ENCODE data around the gene GDA.

The GDA gene

DNA sequence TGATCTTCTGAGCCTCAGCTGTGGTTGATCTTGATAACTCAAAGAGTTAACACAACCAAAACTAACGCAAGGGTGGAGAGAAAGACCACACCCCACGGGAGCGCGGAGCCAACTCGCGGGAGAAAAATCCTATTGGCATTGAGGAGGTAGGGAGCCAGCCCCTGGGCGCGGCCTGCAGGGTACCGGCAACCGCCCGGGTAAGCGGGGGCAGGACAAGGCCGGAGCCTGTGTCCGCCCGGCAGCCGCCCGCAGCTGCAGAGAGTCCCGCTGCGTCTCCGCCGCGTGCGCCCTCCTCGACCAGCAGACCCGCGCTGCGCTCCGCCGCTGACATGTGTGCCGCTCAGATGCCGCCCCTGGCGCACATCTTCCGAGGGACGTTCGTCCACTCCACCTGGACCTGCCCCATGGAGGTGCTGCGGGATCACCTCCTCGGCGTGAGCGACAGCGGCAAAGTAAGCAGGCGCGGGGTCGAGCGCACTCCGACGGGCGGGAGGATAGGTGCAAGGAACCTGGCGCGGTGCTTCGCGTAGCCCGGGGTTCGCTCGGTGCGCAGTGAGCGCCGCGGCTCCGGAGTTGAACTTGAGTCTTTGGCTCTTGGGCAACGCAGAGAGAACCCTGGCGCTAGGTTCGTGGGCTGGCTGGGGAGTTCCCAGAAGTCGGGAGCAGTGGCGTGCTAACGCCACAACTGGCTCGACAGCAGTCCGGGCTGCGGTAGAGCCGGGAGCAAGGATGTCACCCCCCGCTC, at the start of gene GDA:
Gene GDA (plus strand): TSS at position 210 of the 745 bp plus-strand sequence. CDS start 120 bp downstream, at position 330.
- DNase-seq: no peak

DNA sequence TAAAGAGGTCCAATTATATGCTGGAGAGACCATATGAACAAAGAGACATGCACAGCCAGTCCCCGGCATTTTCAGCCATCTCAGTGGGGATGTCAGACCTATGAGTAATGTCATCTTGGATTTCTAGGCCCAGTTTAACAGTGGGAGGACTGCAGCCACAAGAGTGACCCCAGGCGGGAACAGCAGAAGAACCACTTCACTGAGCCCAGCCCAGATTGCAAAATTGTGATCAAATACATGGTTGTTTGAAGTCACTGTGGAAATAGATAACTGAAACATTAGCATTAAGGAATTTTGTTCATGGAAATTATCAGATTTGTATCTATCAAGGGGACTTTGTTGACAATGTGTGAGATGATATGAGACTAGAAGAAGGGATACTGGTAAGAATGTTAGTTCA, 46.7 kb upstream of the GDA start:
- no peak for DNase-seq

DNA sequence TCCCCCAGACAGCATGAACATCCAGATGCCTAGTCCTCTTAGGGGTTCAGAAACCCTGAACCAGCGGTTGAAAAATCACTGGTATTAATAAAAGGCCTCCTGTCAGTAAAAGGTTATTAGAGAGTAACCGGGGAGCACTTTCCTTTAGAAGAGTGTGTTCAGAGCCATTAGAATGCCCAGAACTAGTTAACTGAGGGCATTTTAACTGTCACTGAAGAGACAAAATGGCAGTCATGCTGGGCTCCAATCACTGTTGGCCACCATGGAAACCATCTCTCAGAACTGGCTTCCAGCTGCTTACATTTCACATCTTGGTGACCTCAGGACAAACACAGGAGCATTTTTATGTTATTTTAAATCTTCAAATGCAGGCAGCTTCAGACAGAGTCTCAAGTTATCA, 36.2 kb upstream of the GDA start:
- DNase-seq: no peak

DNA sequence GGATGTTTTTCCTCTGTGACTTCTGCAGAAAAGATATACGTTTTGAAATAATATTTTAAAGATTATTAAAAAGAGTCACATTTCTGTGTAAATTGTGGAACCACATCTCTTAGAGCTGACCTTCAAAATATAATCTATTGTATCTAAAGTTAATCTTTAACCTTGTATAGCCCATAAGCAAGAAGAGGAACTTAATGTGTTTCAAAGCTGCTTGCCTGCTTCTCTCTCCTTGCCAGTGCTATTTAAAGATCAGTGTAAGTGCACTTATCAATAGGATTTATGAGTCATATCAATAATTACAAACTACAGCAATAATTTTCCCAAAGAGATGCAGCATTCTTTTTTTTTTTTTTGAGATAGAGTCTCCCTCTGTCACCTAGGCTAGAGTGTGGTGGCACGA, 29.4 kb upstream of the GDA start:
- DNase-seq: no peak

DNA sequence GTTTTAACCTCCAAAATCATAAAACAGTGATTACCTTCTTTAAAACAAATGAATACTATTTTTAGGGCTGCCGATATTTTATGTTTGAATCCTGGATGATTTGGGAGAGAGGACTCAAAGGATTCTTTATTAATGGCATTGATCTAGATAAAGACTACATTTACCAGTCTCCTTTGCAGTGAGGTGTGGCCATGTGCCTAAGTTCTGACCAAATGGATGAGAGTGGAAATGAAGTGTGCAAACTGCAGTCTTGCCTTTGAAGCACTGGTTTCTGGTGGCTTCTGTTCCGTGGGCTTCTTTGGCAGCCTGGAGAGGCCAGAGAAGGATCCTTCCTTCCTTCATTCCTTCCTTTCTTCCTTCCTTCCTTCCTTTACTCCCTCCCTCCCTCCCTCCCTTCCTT, 24.3 kb upstream of the GDA start:
- no peak for DNase-seq

DNA sequence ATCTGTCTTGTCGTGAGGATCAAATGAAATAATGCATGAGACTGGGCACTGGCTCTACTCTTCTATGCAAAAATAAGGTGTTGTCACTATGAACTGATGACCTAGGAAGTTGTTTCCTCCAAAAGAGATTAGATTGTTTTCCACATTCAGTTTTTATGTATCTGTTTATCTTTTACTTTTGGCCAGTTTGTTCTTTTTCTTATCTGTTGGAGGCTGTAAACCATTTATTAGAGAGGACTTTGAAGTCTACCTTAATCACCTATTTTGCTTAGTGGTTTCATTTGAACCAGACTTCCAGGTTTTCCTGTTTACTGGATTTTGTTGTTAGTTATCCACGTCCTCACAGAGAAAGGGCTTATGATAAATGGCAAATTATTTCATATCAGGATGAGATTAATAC, 21.5 kb upstream of the GDA start:
- DNase-seq: no peak

DNA sequence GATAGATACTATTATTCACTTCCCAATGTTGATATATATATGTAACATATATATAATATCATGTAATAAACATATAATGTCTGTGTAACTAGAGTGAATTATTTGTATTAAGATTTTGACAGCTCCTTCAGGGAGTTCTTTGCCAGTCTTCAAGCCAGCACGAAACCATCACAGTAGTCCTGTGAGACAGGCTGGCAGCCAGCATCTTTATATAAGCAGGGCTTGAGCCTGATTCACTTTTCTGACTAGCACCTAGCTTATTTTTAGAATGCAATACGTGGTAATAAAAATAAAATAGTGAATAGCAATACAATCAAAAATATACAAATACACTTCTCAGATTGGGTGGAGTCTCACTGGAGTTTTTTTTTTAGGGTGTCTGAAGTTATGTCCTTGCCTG, 20.7 kb upstream of the GDA start:
- no peak for DNase-seq

DNA sequence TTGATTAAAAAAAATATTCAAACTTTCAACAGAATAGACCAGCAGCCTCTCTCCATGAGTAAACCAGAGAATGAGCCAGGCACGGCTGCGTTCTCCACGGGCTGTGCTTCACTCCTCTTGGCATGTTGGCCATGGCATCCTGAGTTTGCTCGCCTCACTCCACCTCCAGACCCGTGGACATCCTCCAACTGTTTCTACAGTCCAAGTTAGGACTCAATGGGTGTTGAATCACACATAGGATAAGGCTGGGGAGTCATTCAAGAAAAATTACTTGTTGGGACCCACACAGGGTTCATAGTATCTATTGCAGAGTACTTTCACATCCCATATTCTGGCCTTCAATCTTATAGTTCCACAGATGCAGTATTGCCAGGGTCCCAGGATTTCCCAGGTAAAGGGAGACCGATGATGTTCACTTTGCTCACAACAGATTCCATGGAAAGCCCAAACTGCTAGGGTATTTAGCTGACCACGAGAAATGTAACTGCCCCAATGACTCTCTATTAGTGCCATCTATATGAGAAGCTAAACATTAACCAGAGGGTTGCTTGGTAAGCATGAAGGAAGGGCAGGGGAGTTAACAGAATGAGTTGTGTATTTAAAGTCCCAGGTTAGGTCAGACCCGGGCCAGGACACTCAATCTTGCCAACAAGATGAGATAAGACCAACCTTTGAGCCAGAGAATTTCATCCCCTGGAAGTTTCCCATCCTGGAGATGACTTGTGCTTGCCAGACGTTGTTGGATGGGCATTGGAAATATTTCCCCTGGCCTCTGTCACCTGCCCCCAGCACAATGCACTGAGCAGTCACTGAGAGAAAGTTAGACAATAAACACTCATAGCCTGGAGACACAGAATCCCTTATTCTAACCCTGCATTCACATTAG, 19.7 kb upstream of the GDA start:
- no peak for DNase-seq

DNA sequence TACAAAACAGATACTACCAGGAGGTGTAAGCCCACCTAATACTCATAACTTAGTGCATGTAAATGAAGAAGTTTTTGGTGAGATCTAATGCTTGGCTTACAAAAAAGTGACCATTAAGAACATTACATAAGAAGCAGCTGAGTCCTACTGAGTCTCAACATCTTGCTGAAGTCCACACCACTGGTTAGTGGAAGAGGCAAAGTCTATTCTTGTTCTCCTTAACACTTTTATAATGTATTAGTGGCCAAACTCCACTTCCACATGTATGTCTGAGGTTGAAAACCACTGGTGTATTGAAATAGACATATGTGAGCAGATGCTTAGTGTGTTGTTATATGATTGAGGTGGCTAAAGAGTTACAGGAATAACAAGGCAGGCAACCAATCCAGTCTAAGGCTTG, 18.9 kb upstream of the GDA start:
- DNase-seq: no peak

DNA sequence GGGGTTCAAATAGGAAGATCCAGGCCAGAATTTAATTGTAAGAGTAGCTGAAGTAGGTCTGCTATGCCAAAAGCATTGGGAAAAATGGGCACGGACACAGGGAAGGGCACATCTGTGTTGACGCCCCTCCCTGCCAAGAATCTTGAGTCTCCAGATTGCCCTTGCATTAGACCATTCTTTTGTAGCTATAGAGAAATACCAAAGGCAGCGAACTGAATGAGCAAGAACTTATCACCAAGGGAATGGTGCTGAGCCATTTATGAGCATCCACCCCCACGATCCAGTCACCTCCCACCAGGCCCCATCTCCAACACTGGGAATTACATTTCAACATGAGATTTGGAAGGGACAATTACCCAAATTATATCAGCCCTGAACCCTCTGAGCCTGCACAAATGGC, 18.0 kb upstream of the GDA start:
- no peak for DNase-seq

DNA sequence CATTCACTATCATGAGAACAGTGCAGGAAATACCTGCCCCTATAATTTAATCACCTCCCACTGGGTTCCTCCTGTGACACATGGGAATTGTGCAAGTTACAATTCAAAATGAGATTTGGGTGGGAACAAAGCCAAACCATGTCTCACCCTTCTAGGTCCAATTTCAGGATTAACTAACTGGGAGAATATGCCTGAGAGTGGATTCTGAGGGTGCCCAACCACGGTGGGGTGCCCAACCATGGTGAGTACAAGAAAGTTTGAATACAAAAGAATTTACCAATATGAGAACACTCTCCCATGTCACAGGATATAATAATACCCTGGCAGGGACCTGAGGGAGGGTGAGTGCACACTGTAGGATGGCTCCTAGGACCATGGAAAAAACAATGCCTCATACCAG, 17.2 kb upstream of the GDA start:
- no peak for DNase-seq

DNA sequence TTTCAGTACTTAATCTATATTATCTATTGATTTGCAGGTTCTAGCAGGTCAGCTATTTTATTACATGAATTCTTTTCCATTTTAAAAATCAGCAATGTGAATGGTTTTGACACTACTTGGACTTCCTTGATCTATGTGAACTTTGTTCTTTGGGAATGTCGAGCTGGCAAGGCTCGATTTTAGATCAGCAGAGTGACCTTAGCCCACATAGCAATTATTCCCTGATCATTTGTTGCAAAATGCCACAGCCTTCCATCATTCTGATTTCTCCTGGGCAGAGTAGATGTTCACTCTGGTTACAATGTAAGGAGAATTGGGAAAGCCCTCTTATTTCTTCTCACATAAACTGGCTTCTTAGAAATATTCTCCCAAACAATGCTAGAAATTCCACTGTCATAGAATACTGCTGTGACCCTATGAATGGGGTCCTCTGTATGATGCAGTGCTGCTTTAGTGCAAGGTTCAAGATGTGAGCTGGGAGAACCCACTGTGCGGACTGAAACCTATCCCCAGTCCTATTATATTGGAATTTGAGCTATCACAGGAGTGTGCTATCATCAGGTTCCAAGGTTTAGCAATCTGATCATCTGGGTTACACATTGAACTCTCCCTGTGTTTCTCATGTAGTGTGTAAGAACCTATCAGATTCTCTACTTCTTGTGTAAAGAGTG, 15.7 kb upstream of the GDA start:
- DNase-seq: no peak

DNA sequence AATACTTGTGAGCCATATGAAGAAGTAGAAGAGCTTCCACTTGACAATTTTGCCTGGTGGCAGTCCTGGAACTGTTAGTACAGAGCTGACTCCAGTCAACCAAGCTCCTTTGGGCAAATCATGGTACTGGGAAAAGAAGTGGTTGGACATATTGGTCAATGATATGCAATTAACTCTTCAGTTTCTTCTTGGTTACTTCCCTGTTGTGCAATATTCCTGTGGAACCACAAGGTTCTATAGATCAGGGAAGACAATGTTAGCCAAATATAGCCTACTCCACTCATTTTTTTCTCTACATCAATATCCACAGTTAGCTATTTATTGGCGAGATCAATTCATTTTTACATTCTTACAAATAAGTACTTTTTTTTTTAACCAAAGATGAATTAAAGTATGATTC, 14.4 kb upstream of the GDA start:
- DNase-seq: no peak

DNA sequence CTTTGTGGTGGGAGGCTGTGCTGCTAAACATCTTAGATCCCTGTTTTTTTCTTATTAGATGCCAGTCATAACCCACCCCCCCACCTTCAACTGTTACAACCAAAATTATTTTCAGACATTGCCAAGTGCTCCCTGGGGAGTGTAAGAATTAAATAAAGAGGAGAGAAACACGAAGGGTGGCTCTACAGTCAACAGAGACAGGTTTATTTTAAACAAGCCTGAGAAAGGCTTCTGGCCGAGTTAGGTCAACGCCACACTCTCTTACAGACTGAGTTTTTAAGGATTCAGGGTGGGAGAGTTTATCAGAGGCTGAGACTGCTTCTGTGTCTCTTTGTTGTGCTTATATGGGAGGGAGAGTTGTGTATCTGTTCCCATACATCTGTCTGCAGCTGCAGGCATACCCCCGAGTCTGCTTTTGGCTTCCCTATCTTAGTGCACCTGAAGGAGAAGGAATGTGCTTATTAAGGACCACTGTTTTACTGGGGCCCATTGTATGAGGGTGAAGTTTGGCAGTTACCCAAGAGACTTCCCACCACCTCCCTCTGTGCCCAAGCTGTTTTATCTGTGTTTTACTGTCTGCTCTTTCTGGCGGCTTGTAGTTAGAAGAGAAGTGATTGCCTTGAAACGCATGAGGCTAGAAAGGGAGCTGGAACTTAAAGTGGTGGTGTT, 11.4 kb upstream of the GDA start:
- no peak for DNase-seq

DNA sequence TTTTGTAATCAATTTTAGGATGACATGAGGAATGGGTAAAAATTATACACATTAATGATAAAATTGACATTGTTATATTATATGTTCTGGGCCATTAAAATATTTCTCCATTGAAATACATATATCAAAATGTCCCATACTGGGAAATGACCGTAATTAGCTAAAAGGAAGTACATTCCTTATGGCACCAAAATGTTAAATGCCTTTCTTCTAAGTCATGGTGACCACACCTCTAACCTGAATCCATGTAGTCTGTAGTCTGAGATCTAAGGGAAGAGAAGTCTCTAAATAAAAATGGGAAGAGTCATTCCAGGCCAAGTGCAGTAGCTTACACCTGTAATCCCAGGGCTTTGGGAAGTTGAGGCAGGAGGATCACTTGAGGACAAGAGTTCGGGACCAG, 10.0 kb upstream of the GDA start:
- DNase-seq: no peak

DNA sequence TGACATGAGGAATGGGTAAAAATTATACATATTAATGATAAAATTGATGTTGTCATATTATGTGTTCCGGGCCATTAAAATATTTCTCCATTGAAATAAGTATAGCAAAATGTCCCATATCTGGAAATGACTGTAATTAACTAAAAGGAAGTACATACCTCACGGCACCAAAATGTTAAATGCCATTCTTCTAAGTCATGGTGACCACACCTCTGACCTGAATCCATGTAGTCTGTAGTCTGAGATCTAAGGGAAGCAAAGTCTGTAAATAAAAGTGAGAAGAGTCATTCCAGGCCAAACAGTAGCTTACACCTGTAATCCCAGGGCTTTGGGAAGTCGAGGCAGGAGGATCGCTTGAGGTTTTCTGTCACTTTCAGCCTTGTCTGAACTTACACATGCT, 8.7 kb upstream of the GDA start:
- DNase-seq: no peak

DNA sequence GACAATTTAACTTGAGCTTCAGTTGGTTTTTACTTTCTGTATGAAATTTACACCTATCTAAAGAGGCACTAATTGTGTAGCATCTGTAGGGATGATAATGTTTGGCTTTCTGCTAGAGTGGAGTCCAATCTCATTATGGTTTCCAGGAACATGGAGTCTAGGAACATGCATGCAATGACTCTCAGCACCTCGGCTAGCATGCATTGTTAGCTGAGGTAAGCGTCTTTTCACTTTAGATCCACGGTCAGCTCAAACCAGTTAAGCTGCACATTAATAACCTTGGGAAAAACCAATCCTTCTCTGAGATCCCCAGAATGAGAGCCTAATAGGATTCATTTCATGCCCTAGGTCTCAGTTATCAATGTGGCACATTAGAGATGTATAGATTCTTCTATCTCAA, 7.8 kb upstream of the GDA start:
- no peak for DNase-seq

DNA sequence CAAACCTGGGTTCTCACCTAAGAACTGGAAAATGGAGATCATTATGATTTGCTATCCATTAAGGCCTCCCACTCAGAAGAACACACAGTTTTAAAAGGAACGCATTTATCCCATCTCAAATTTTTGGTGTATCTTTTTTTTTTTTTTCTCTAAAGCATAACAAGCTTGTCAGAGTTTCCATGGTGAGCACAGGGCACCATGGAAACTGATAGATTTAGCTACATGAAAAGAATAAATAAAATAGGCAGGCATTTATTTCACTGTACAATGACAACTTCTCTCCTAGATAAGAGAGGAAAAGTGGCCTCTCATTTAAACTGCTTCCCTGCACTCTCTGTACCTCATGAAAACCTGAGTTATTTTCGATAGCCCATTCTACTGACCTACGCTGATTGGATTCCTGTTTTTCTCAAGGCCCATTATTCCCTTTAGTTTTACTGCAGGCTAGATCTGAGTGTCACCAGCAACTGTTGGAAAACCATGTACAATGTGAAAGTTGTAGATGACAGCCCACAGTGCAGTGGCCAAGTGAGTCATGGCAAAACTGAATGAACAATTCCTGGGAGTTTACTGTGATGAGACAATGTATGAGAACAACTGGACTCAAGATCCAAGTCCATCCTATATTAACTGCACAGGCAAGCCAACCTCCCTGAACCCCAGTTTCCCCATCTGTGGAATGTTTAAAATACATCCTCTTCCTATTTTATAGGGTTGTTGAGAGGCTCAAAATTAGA, 4.3 kb upstream of the GDA start:
- DNase-seq: no peak

DNA sequence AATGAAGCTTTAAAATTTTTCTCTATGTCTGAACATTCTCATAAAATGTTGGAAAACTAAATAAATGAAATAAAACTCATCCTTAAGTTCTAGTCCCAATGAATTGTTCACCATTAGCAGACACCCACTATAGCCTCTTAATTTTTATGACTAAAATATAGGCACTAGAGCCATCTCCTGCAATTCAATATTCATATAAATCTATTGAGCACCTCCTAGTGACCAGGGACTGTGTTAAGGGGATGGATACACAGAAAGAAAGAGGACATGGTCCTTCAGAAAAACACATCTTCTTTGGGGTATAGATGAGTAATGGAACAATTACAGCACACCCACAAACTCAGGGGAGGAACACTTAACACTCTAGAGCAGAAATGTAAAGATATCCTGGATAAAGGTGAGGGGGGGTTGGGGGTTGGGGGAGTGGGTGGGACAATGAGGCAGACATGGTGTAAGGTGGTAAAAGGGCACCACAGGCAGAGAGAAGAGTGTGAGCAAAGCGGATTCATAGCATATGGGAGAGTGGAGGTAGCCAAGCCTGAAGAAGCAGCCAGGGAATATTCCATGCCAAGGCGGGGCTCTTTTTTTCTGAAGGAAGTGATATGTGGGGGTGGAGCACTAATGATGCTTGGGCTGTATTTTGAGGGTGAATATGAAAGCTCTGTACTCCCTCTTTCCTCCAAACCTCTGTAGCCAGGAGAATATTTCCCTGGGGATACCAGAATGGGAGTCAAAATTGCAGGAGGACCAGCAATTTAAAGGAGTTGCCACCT, 3.3 kb upstream of the GDA start:
- no peak for DNase-seq

DNA sequence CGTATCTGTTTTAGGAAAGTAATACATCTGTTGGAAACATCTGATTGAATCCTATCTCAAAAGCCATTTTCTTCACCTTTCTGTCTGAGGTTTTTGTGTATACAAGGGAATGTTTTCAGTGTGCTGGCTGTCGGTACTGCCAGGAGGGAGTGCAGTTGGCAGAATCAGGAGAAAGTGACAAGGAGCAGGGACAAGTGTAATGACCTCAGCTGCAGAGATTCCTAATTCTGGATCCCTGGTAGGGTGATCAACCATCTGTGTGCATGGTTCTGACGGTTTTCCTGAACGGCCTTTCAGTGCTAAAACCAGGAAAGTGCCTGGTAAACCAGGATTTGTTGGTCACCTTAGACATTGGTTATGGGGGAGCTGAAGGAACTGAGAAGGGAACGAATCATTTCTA, 1.6 kb upstream of the GDA start:
- no peak for DNase-seq

DNA sequence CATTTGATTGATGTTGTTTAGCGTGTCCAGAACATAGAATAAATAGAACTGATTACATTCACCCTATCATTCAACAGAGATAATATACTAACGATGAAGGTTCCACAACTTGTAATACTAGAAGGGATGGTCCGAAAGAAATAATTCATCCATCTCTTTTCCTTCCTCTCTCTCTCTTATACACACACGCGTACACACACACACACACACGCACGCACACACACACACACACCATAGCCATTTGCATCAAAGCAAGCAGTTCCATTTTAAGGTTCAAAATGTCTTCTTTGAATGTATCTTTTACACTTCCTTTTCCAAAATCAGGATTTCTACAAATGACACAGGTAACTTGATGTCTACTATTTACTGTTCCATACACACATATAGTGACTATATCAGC, 887 bp downstream of the GDA start:
- DNase-seq: no peak

DNA sequence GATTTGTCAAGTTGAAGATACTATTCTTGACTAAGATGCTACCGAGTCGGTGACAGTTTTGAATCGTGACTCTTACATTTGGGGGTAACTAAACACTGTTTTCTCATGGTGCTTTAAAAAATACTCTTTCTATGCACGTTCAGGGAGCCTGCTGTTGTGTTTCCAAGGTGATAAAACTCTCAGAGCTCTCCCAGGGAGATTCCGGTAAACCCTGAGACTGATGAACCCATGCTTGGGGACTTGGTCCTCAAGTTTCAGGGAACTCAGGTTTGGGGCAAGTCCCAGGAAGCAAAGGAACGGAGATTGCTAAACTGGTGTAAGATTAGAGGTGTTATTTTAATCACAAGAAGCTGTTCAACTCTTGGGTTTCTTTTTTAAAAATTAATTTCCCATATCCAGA, 1.4 kb downstream of the GDA start:
- DNase-seq: no peak

Measured in NCI-H510A (cell line).